HL-60/S4 (cell line): Measurements from ENCODE around the gene RALY.

ENCODE experiments used
- in situ Hi-C: fragments of 300-500 bp; cut with MboI; formaldehyde crosslinking; loops from 2 replicates; pipeline ENCODE4 v1.14.3; 2022; ENCODE audit warnings: low sequenced_read_pairs

Gene RALY

DNA sequence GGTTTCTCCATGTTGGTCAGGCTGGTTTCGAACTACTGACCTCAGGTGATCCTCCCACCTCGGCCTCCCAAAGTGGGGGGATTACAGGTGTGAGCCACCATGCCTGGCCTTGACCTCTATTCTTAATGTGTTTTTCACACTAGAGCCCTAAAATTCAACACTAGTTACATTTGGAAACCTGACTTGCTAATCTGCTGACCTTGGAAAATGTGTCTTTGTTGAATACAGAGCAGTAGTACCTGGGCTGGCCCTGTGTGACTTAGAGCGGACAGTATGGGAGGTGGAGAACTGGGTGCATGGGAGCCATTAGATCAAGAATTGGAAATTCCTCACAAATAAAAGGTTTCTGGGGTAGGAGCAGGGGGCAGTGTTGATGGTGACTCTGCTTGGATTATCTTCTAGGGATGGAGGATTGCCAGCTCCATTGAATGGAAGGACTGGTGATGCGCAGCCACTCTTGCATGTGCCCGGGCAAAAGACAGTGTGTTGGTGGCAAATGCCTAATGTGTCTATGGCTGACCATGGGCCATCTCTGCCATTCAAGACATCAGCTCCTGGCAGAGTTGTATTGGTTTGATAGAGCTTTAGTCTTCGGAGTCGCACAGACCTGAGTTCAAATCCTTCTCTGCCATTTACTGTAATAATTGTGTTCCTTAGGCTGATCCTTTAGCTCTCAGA, 53.4 kb downstream of the RALY start:
- in situ Hi-C loops = no loop called here

- in situ Hi-C loops = no loop called here
These were observed 54.2 kb downstream of the RALY start for GRCh38 chr20:34047917-34048316.

- in situ Hi-C loops = no loop called here
These were observed 55.7 kb downstream of the RALY start for GRCh38 chr20:34049389-34049788.

DNA sequence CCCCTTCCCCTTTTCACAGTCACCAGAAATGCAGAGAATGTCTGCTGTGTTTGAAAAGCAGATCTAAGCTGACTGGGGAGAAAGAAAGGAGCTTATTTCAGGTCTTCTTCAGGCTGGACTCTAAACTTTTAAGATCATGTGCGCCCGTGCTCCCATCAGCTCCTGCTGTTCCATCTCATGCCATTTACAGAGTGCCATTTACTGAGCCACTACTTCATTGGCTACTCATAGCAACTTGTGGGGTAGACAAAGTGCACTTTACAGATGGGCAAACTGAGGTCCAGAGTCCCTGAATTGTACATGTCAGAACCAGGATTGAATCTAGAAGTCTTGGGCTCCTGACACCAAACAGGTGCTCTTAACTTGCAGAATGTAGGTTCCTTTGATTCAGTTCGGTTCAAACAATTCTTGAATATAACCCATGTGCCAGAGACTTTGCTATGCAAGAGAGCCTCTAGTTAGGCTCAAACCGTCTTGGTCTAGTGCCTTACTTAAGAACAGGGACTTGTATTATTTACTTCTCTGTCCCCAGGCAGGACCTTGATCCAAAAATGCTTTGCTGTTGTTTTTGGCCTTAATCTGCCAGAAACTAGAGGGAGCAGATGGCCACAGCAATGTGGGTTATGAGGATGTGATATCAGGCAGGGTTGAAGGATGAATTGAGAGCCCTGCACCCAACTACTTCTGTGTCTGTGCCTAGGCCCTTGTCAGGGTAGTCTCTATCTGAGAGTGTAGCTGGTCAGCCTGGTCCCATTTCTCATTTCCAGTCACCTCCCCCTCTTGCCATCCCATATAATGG, 56.4 kb downstream of the RALY start:
- in situ Hi-C loops = loop anchor here (25.0 kb wide), 1 partner anchor 113 kb away; no protein-coding TSS in a partner anchor

- in situ Hi-C loops = loop anchor here (25.0 kb wide), 1 partner anchor 115 kb away; no protein-coding TSS in a partner anchor
These were observed 58.7 kb downstream of the RALY start for GRCh38 chr20:34052414-34052813.

DNA sequence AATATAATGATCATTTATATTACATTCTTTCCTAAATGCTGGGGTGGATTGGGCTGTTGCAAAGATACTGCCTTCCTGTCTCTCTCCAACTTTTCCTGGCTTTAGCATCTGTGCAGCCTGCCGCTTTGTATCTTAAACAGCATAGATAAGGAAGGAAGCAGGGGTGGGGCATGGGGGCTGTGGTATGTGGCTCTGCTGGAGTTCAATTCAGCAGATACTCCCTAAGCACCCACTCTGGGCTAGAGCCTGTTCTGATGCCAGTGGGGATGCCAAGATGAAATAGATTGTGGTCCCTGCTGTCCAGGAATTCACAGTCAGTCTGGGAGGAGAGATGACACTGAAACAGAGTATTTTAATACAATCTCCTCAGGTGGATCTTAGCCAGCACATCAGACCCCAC, 61.6 kb downstream of the RALY start:
- in situ Hi-C loops = loop anchor here (25.0 kb wide), 1 partner anchor 118 kb away; no protein-coding TSS in a partner anchor

DNA sequence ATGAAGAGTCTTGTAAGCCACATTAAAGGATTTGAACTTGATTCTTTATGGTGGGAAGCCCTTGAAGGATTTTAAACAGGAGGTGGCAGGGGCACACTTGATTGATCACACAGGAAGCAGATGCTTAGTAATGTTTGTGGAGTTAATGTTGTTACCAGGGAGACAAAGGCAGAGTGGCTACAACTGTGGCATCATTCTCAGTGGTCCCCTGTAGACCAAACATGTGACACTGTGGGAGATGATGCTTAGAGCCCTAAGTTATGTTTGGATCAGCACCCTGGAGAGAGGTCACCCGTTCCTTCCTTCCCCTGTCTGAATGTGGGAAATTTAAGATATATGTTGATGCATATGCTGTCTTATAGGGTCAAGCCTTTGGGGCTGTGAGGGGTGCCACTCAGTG, 65.1 kb downstream of the RALY start:
- in situ Hi-C loops = loop anchor here (25.0 kb wide), 1 partner anchor 122 kb away; no protein-coding TSS in a partner anchor

DNA sequence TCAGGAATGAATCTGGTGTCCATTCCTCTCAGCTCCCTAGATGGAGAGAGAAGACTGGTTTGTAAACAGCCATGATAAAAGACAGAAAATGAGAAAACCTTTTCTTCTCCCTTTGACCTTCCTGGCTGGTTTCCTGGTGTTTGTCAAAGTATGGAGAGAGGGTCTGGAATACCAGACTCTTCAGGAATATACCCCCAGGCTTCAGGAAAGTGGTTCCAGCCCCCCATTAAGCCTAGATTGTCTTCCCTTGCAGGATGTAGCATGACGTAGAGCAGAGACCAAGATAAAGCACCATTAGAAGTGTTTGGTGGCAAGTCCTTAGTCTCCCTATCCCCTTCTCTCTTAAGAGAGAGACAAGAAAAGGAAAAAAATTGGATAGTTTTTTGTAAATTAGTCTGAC, 67.3 kb downstream of the RALY start:
- in situ Hi-C loops = loop anchor here (25.0 kb wide), 1 partner anchor 124 kb away; no protein-coding TSS in a partner anchor

DNA sequence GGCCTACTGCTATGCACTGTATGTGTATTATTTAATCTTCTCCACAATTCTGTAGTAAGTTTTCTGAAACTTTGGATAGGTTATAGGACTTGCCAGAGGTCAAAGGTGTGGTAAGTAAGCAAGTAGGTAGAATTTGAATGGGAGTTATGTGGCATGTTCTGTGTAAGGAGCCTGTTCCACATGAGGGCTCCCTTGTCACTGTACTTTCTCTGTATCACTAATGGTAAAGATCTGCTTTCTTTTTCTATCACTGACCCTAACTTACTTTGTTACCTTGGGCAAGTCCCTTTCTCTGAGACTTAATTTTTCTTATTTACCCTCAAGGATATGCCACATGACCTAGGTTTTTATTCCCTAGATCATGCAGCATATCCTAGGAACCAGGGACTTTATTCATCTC, 68.0 kb downstream of the RALY start:
- in situ Hi-C loops = loop anchor here (25.0 kb wide), 1 partner anchor 124 kb away; no protein-coding TSS in a partner anchor

GRCh38 chr20:34062570-34063482, 69.1 kb downstream of the RALY start:
- in situ Hi-C loops = loop anchor here (25.0 kb wide), 1 partner anchor 126 kb away; no protein-coding TSS in a partner anchor

DNA sequence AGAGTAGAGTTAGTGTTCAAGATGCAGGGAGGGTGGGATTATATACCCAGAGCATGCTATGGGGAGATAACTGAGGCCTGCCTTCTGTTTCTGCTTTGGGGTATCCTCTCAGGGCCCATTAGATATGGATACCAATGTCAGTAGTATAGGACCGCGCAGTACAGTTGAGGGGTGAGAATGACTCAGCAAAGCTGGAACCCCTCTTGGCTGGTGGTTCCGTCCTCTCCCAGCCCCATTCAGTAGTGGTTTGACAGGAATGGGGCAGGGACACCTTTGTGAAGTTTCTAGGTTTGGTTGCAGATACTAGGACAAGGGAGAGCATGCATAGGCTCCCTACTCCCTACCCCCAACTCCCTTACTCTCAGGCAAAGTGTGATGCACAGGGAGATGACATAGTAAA, 70.6 kb downstream of the RALY start:
- in situ Hi-C loops = loop anchor here (25.0 kb wide), 1 partner anchor 127 kb away; no protein-coding TSS in a partner anchor

- in situ Hi-C loops = loop anchor here (25.0 kb wide), 1 partner anchor 128 kb away; no protein-coding TSS in a partner anchor
These were observed 71.5 kb downstream of the RALY start for GRCh38 chr20:34065260-34065659.

DNA sequence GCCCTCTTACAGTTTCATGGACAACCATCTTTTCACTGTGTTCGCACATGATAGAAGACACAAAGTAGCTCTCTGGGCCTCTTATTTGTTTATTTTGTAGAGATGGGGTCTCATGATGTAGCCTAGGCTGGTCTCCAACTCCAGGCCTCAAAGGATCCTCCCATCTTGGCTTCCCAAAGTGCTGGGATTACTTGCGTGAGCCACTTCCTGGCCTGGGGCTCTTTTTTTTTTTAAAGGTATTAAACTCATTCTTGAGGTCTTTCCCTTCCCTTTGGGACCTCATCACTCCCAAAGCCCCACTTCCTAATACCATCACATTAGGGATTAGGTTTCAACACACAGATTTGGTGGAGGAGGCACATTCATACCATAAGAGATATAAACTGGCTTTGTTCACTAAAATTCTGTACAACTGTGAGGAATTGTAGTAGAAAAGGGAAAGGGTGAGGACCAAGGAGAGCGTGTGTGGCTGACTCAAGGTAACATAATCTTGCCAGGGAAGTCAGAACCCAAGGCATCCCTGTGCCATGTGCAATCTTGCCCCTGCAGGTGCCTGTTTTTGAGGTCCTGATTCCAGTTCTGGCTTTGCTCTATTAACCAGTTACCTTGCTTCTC, 72.9 kb downstream of the RALY start:
- in situ Hi-C loops = loop anchor here (25.0 kb wide), 1 partner anchor 129 kb away; no protein-coding TSS in a partner anchor

- in situ Hi-C loops = loop anchor here (25.0 kb wide), 1 partner anchor 131 kb away; no protein-coding TSS in a partner anchor
These were observed 74.3 kb downstream of the RALY start for GRCh38 chr20:34068001-34068400.

DNA sequence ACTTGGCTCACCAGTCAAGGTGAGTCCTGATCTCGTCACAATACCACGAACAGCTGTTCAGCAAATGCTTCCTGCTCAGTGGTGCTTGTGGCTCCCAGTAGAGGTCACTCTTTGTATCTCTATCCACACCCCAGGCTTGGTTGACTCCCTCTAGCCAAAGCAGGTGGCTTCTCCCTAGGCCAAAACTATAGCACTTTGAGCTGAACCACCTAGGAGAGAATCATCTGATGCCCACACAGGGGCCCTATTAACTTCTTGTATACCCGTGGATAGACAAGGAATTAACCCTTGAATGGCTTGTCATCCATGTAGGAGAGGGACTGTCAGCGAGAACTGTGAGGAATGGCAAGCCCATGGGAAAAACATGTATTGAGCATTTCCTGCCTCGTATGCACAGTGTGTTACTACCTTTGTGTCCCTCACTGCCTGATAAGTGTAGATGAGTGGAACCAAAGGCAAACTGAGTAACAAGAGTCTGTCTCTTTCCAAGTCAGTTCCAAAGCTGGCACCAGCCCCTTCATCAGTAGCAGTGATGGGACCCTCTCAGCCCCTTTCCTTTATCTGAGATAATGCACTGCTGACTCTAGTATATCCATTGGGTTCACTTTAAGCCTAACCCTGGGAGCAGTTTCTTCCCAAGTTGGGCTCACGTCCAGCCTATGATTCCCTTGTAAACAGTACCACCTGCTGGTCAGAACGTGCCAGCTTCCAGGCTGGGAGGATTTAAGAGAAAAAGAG, 75.8 kb downstream of the RALY start:
- in situ Hi-C loops = loop anchor here (25.0 kb wide), 1 partner anchor 132 kb away; no protein-coding TSS in a partner anchor

- in situ Hi-C loops = loop anchor here (25.0 kb wide), 1 partner anchor 133 kb away; no protein-coding TSS in a partner anchor
These were observed 76.3 kb downstream of the RALY start for GRCh38 chr20:34070079-34070439.

DNA sequence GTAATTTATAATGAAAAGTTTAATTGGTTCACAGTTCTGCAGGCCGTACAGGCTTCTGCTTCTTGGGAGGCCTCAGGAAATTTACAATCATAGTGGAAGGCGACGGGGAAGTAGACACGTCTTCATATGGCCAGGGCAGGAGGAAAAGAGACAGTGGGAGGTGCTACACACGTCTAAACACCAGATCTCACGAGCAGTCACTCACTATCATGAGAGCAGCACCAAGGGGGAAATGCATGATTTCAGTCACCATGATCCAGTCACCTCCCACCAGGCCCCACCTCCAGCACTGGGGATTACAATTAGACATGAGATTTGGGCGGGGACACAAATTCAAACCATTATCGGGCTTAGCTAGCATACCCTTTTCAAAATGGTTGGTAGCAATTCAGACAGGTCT, 77.1 kb downstream of the RALY start:
- in situ Hi-C loops = loop anchor here (25.0 kb wide), 1 partner anchor 134 kb away; no protein-coding TSS in a partner anchor

GRCh38 chr20:34072076-34072475, 78.4 kb downstream of the RALY start:
- in situ Hi-C loops = loop anchor here (25.0 kb wide), 1 partner anchor 135 kb away; no protein-coding TSS in a partner anchor

DNA sequence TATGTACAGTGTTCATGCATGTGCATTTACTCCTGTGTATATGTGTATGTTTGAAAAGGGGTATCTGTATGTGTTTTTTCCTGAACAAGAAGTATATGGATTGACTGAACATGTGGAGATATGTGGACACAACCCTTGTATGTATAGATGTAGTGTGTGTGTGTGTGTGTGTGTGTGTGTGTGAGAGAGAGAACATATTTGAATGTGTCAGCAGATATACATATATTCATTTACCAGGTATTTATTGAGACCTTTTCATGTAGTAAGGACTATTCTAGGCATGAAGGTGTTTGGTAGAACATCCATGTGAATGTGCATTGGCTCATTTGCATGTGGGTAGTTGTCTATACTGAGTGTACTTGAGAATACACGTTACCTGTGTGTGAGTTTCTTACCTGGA, 79.1 kb downstream of the RALY start:
- in situ Hi-C loops = loop anchor here (25.0 kb wide), 1 partner anchor 135 kb away; no protein-coding TSS in a partner anchor
